DND-41 (cell line): ENCODE data around the gene DCPS.
"Not testable (repeated sequence)": the region's sequence is repeated elsewhere in the genome, so short reads cannot be mapped to it uniquely, and the experiment has no call there.

Experiments used
- ATAC-seq: fragments of 200-7000 bp; cut with Tn5 transposase; 3 replicates; pipeline ENCODE4 v1.9.1; 2021; ENCODE audit warnings: low read depth; ENCODE audit not compliant: insufficient read depth
- DNase-seq: peaks from one replicate; pipeline ENCODE4 v3.0.0-alpha.2; 2020
- H2AFZ ChIP-seq: 2 replicates; pipeline ENCODE4 v1.6.0; 2012; ENCODE audit warnings: low read depth, low read length
- H3K27ac ChIP-seq: 2 replicates; pipeline ENCODE4 v1.5.1; 2012; ENCODE audit warnings: low read length, inconsistent platforms
- H3K27me3 ChIP-seq: fragments of 200-600 bp; sonication (generic); 2 replicates; pipeline ENCODE4 v1.6.0; 2012; ENCODE audit warnings: low read length, mild to moderate bottlenecking, inconsistent platforms; ENCODE audit not compliant: insufficient read depth, poor library complexity
- H3K36me3 ChIP-seq: 2 replicates; pipeline ENCODE4 v1.5.1; 2012; ENCODE audit warnings: low read length, inconsistent platforms; ENCODE audit not compliant: insufficient read depth
- H3K4me1 ChIP-seq: 2 replicates; pipeline ENCODE4 v1.5.1; 2012; ENCODE audit warnings: mild to moderate bottlenecking, low read length; ENCODE audit not compliant: insufficient read depth
- H3K4me2 ChIP-seq: 2 replicates; pipeline ENCODE4 v1.6.0; 2012; ENCODE audit warnings: mild to moderate bottlenecking, moderate library complexity, low read length, inconsistent platforms; ENCODE audit not compliant: insufficient read depth
- H3K4me3 ChIP-seq, 2 experiments: fragments of 200-600 bp in 1 of 2; shearing (Covaris generic) in 1 of 2; 2 replicates each; pipeline ENCODE4 v1.5.1; 2012 to 2016; ENCODE audit warnings: inconsistent platforms in 2 of 2, low read length in 2 of 2, mild to moderate bottlenecking in 2 of 2, low read depth in 1 of 2, moderate library complexity in 1 of 2
- H3K79me2 ChIP-seq: 2 replicates; pipeline ENCODE4 v1.6.0; 2012; ENCODE audit warnings: low read length, inconsistent platforms; ENCODE audit not compliant: insufficient read depth
- H3K9ac ChIP-seq: 2 replicates; pipeline ENCODE4 v1.6.0; 2012; ENCODE audit warnings: low read depth, mild to moderate bottlenecking, inconsistent platforms, low read length, moderate library complexity
- H3K9me3 ChIP-seq: 2 replicates; pipeline ENCODE4 v1.5.1; 2012; ENCODE audit warnings: low read length, moderate library complexity, mild to moderate bottlenecking, inconsistent platforms; ENCODE audit not compliant: insufficient read depth, severe bottlenecking
- H4K20me1 ChIP-seq: 2 replicates; pipeline ENCODE4 v1.6.0; 2012; ENCODE audit warnings: low read length; ENCODE audit not compliant: insufficient read depth
- CTCF ChIP-seq: IDR thresholded peaks from 2 replicates; pipeline ENCODE4 v1.5.1; 2012; ENCODE audit warnings: borderline replicate concordance, low read length, moderate library complexity, mild to moderate bottlenecking; ENCODE audit not compliant: poor library complexity, severe bottlenecking; ENCODE audit errors: extremely low read depth
- EZH2 ChIP-seq: IDR thresholded peaks from 3 replicates; pipeline ENCODE4 v1.6.1; 2012; ENCODE audit warnings: borderline replicate concordance, low read depth, mild to moderate bottlenecking, moderate library complexity, low read length, inconsistent platforms; ENCODE audit not compliant: severe bottlenecking

The DCPS gene

DNA sequence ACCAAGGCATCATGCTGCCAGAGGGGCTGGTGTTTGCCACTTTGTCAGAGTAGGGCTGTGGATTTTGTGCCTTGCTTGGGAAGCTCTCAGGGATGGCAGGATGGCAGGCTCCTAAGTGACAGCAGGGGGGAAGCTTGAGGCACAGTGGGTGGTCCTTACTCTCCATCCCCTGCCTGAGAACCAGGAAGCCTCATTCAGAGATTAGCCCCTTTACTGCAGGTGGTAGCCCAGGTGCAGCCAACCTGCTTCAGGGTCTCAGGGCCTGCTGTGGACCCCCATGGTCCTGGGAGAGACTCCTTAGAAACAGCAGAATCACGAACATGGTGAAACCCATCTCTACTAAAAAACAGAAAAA lies 42.7 kb downstream of the DCPS start:
- H2AFZ ChIP-seq = no peak overlapping the region
- peaks cover 79% of the 10 kb centered on the region for H3K36me3 ChIP-seq
- ATAC-seq (no peak), DNase-seq (no peak)
- no peaks in the 10 kb centered on the region for H3K27me3 ChIP-seq
- H3K79me2 ChIP-seq = peaks cover 53% of the 10 kb centered on the region
- H3K4me1 ChIP-seq = peaks cover 14% of the 10 kb centered on the region
- H3K9me3 ChIP-seq = no peaks in the 10 kb centered on the region
- no peak overlapping the region for H3K4me3 ChIP-seq
- no peak overlapping the region; the same call in 1 of the 2 replicates for H3K27ac ChIP-seq
- H3K9ac ChIP-seq = no peak overlapping the region
- no peak overlapping the region for H3K4me2 ChIP-seq
- H4K20me1 ChIP-seq = peaks cover 42% of the 10 kb centered on the region
- TF ChIP-seq CTCF = no peak

- Histone ChIP-seq H3K79me2 (peaks cover 57% of the 10 kb centered on the region), H3K4me1 (peaks cover 18% of the 10 kb centered on the region), H4K20me1 (peaks cover 42% of the 10 kb centered on the region), H3K36me3 (peaks cover 77% of the 10 kb centered on the region)
- not testable (repeated sequence) for DNase-seq, H3K4me2 ChIP-seq, H3K9ac ChIP-seq, H3K27ac ChIP-seq, ATAC-seq, H2AFZ ChIP-seq, H3K4me3 ChIP-seq, H3K27me3 ChIP-seq, H3K9me3 ChIP-seq
These were observed 43.1 kb downstream of the DCPS start for GRCh38 chr11:126346946-126347345.

DNA sequence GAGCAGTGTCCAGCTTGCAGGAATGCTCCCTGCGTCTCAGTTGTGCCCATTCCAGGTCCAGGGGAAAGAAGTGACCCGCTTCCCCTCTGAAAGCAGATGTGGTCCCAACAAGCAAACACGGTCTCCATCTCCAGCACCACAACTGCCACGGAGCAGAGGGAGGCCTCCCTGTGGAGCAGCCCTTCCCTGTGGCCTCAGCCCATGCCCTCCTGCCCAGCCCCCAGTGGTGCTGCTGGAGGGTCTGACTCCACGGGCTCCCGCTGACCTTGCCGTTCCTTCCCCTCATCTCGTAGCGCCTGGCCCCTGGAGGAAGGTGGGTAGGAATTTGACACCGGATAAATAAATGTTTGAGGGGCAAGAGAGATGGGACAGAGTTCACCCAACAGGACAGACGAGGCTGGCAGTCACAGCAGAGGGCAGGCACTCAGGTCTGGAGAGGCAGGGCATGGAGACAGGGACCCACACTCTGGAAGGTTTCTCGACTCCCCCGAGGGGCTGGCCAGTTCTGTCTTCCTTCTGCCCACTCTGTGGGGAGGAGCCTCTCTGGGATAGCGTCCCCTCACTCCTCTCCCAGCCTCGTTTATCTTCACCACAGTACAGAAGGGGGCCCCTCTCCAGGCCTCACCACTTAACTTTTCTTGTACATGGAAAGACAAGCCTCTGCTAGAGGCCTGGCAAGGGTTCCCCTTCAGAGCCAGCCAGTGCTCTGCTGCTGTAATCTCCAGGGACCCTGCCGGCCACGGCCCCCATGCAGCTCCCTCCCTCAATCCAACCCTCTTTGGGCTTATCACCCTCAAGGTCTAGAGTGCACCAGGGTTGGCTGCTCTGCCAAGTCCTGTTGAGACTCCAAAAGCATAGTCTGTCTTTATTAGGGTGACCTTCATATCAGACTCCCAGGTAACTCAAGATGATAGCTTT lies 44.1 kb downstream of the DCPS start:
- Histone ChIP-seq H3K36me3 (peaks cover 78% of the 10 kb centered on the region), H3K27me3 (no peaks in the 10 kb centered on the region), H3K4me2 (no peak overlapping the region), H3K9me3 (no peaks in the 10 kb centered on the region), H2AFZ (no peak overlapping the region), H3K79me2 (peaks cover 67% of the 10 kb centered on the region), H3K4me1 (peaks cover 29% of the 10 kb centered on the region), H3K9ac (no peak overlapping the region), H3K4me3 (no peak overlapping the region), H3K27ac (no peak overlapping the region), H4K20me1 (peaks cover 47% of the 10 kb centered on the region)
- DNase-seq = no peak
- no peak for ATAC-seq
- TF ChIP-seq EZH2 (no peak), CTCF (no peak)

DNA sequence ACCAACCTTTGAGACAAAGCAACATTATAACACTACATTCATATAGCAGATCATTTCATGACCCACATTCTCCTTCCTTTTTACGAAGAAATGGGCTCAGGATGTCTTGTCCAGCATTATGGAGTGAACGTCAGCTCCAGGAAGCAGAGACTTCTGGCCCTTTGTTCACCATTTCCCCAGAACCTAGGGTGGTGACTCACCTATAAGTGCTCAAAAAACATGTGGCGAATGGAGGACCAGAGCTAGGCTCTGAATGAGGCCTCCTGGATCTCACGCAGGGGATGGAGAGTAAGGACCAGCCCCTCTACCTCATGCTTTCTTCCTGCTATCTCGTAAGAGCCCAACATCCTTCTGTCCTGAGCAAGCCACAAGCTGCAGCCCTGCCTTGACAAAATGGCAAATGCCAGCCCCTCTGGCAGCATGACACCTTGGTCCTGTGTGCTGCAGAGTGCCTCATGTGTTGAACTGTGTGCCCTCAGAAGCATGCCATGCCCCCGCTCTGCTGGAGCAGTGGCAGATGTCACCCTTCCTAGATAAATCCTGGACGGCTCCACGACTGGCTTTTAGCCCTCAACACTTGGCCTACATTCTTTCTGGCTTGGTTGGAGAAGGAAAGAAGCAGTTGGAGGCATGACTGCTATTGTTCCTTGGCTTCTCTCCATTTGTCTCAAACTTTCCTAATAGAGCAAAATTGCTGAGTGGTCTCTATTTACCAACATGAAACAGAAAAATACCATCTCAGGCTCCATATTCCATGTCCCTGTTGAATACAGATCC lies 45.1 kb downstream of the DCPS start:
- Histone ChIP-seq H3K36me3 (peaks cover 68% of the 10 kb centered on the region), H2AFZ (no peak overlapping the region), H3K27ac (peak overlapping the region; percentile 33; the same call in 1 of the 2 replicates), H3K4me2 (no peak overlapping the region), H3K79me2 (peaks cover 77% of the 10 kb centered on the region), H3K4me1 (peaks cover 39% of the 10 kb centered on the region), H3K9me3 (no peaks in the 10 kb centered on the region), H3K9ac (no peak overlapping the region), H3K4me3 (no peak overlapping the region), H4K20me1 (peaks cover 44% of the 10 kb centered on the region), H3K27me3 (no peaks in the 10 kb centered on the region)
- TF ChIP-seq CTCF (no peak), EZH2 (no peak)
- no peak for DNase-seq
- ATAC-seq = no peak
